H9 (cell line): ENCODE measurements around the gene POU5F1. TPM values are rescaled to one million over a fixed set of nuclear protein-coding genes. Genes with fewer than 3 reads are reported as not detected.

Experiments used
- DNase-seq: peaks from one replicate; pipeline ENCODE4 v3.0.0-alpha.2; 2017
- H2AFZ ChIP-seq: one replicate; pipeline ENCODE4 v1.6.1; 2013; ENCODE audit warnings: mild to moderate bottlenecking, low read length, control low read depth, moderate library complexity
- H2AK5ac ChIP-seq: 2 replicates; pipeline ENCODE4 v1.6.1; 2013; ENCODE audit warnings: low read length, control low read depth, mixed read lengths; ENCODE audit not compliant: insufficient read length
- H2BK120ac ChIP-seq: one replicate; pipeline ENCODE4 v1.6.1; 2013; ENCODE audit warnings: low read depth, mild to moderate bottlenecking, low read length, control low read depth, inconsistent platforms; ENCODE audit not compliant: poor library complexity, severe bottlenecking
- H2BK12ac ChIP-seq: 2 replicates; pipeline ENCODE4 v1.6.1; 2013; ENCODE audit warnings: low read length, control low read depth, mixed read lengths, low read depth; ENCODE audit not compliant: insufficient read length
- H2BK15ac ChIP-seq: 2 replicates; pipeline ENCODE4 v1.6.1; 2013; ENCODE audit warnings: low read depth, low read length, control low read depth
- H2BK20ac ChIP-seq: one replicate; pipeline ENCODE4 v1.6.1; 2013; ENCODE audit warnings: low read depth, mild to moderate bottlenecking, low read length, control low read depth, inconsistent platforms; ENCODE audit not compliant: poor library complexity, severe bottlenecking
- H2BK5ac ChIP-seq: 2 replicates; pipeline ENCODE4 v1.6.1; 2013; ENCODE audit warnings: low read length, control low read depth, mixed read lengths; ENCODE audit not compliant: insufficient read length
- H3K14ac ChIP-seq: 2 replicates; pipeline ENCODE4 v1.6.1; 2013; ENCODE audit warnings: low read length, control low read depth; ENCODE audit not compliant: insufficient read depth
- H3K18ac ChIP-seq: 2 replicates; pipeline ENCODE4 v1.6.1; 2013; ENCODE audit warnings: low read depth, mild to moderate bottlenecking, mixed read lengths, low read length, control low read depth; ENCODE audit not compliant: insufficient read length
- H3K23ac ChIP-seq: 2 replicates; pipeline ENCODE4 v1.6.1; 2013; ENCODE audit warnings: low read length, control low read depth, mixed read lengths, low read depth; ENCODE audit not compliant: insufficient read length
- H3K23me2 ChIP-seq: 2 replicates; pipeline ENCODE4 v1.6.1; 2013; ENCODE audit warnings: low read depth, mild to moderate bottlenecking, mixed read lengths, low read length, control low read depth; ENCODE audit not compliant: insufficient read length, poor library complexity, severe bottlenecking
- H3K27ac ChIP-seq: 2 replicates; pipeline ENCODE4 v1.5.1; 2013; ENCODE audit warnings: low read length, control low read depth, mixed read lengths, low read depth; ENCODE audit not compliant: insufficient read length
- H3K27me3 ChIP-seq: 2 replicates; pipeline ENCODE4 v1.6.1; 2013; ENCODE audit warnings: low read length, control low read depth, inconsistent platforms; ENCODE audit not compliant: insufficient read depth
- H3K4ac ChIP-seq: 2 replicates; pipeline ENCODE4 v1.6.1; 2013; ENCODE audit warnings: low read depth, mild to moderate bottlenecking, control low read depth, inconsistent platforms, low read length, moderate library complexity
- H3K4me1 ChIP-seq: 2 replicates; pipeline ENCODE4 v1.6.1; 2013; ENCODE audit warnings: low read length, control low read depth, inconsistent platforms; ENCODE audit not compliant: insufficient read depth
- H3K4me2 ChIP-seq: 2 replicates; pipeline ENCODE4 v1.6.1; 2013; ENCODE audit warnings: low read length, control low read depth, mixed read lengths; ENCODE audit not compliant: insufficient read length, insufficient read depth
- H3K56ac ChIP-seq: 2 replicates; pipeline ENCODE4 v1.6.1; 2013; ENCODE audit warnings: low read depth, mild to moderate bottlenecking, mixed read lengths, low read length, control low read depth; ENCODE audit not compliant: insufficient read length
- H3K79me1 ChIP-seq: 2 replicates; pipeline ENCODE4 v1.6.1; 2013; ENCODE audit warnings: low read depth, mild to moderate bottlenecking, moderate library complexity, low read length, control low read depth, inconsistent platforms; ENCODE audit not compliant: insufficient read depth, poor library complexity, severe bottlenecking
- H3K79me2 ChIP-seq: 2 replicates; pipeline ENCODE4 v1.6.1; 2013; ENCODE audit warnings: low read length, control low read depth, inconsistent platforms; ENCODE audit not compliant: insufficient read depth
- H3K9ac ChIP-seq: 2 replicates; pipeline ENCODE4 v1.6.1; 2013; ENCODE audit warnings: low read length, control low read depth, mixed read lengths; ENCODE audit not compliant: insufficient read length; ENCODE audit errors: extremely low read depth
- H3K9me3 ChIP-seq: one replicate; pipeline ENCODE4 v1.6.1; 2013; ENCODE audit warnings: low read depth, low read length, inconsistent platforms; ENCODE audit not compliant: control insufficient read depth
- H3T11ph ChIP-seq: one replicate; pipeline ENCODE4 v1.6.1; 2013; ENCODE audit warnings: mild to moderate bottlenecking, low read length, control low read depth, inconsistent platforms
- H4K20me1 ChIP-seq: one replicate; pipeline ENCODE4 v1.6.1; 2013; ENCODE audit not compliant: control insufficient read depth, insufficient read length, insufficient read depth
- H4K5ac ChIP-seq: 2 replicates; pipeline ENCODE4 v1.6.1; 2013; ENCODE audit warnings: low read depth, mild to moderate bottlenecking, mixed read lengths, low read length, control low read depth; ENCODE audit not compliant: insufficient read length
- H4K8ac ChIP-seq: replicated peaks from 2 replicates; pipeline ENCODE4 v1.6.1; 2013; ENCODE audit warnings: low read length, control low read depth, mixed read lengths, low read depth; ENCODE audit not compliant: insufficient read length
- H4K91ac ChIP-seq: 2 replicates; pipeline ENCODE4 v1.6.1; 2013; ENCODE audit warnings: low read depth, mild to moderate bottlenecking, moderate library complexity, mixed read lengths, low read length, control low read depth; ENCODE audit not compliant: insufficient read length
- H3K27ac Mint-ChIP-seq, 3 experiments: 2 replicates in 2 of 3; 3 replicates in 1 of 3; pipeline ENCODE4 v1.8.0; 2020 to 2021; ENCODE audit warnings: mixed read lengths in 3 of 3, mild to moderate bottlenecking in 1 of 3, moderate library complexity in 1 of 3
- H3K27me3 Mint-ChIP-seq: 2 replicates; pipeline ENCODE4 v1.8.0; 2021; ENCODE audit warnings: low read depth, mild to moderate bottlenecking, moderate library complexity, mixed read lengths
- H3K36me3 Mint-ChIP-seq, 3 experiments: 2 replicates in 2 of 3; 3 replicates in 1 of 3; pipeline ENCODE4 v1.8.0; 2020 to 2021; ENCODE audit warnings: low read depth in 3 of 3, mixed read lengths in 3 of 3; ENCODE audit not compliant: insufficient read depth in 1 of 3
- H3K4me1 Mint-ChIP-seq, 2 experiments: 2 replicates each; pipeline ENCODE4 v1.8.0; 2020; ENCODE audit warnings: mixed read lengths in 2 of 2
- H3K4me3 Mint-ChIP-seq, 2 experiments: 2 replicates in 1 of 2; 3 replicates in 1 of 2; pipeline ENCODE4 v1.8.0; 2020 to 2021; ENCODE audit warnings: mild to moderate bottlenecking in 2 of 2, mixed read lengths in 2 of 2, moderate library complexity in 1 of 2
- H3K9me3 Mint-ChIP-seq, 2 experiments: 2 replicates in 1 of 2; 3 replicates in 1 of 2; pipeline ENCODE4 v1.8.0; 2020; ENCODE audit warnings: mild to moderate bottlenecking in 2 of 2, mixed read lengths in 2 of 2, moderate library complexity in 1 of 2
- CTCF ChIP-seq: fragments of 200-600 bp; sonication (generic); conservative IDR thresholded peaks from 3 replicates; pipeline ENCODE4 v1.8.0; 2021; ENCODE audit warnings: antibody characterized with exemption, mild to moderate bottlenecking
- WGBS: extraction: QIAGEN DNeasy Blood & Tissue Kit; methylation state at CpG from one replicate; pipeline ENCODE4 v1.1.7; 2013; ENCODE audit warnings: missing lambda C conversion rate, low lambda C conversion rate, mixed read lengths; ENCODE audit not compliant: insufficient read length; ENCODE audit errors: extremely low coverage; 5-methylcytosine and 5-hydroxymethylcytosine counted together
- total RNA-seq: library from RNA; stranded (reverse); gene quantifications from 2 replicates; pipeline ENCODE4 v1.2.1, GENCODE V29; 2021

The POU5F1 gene
- total RNA-seq, 1 experiment from 2014 or later, result 2,134 TPM

GRCh38 chr6:31129130-31129529 lies 41.4 kb downstream of the POU5F1 start:
- H3K27me3 ChIP-seq, result no peaks in the 10 kb centered on the region
- WGBS, result no CpG with 5 or more reads among the region's 4 CpGs
- H2BK5ac ChIP-seq, result no peak overlapping the region
- H3K9me3 Mint-ChIP-seq, result no peaks in the 10 kb centered on the region; a peak in 1 of 5 replicates
- no peak overlapping the region for H3K4me2 ChIP-seq
- H3K23me2 ChIP-seq, result no peaks in the 10 kb centered on the region
- H2BK15ac ChIP-seq, result no peak overlapping the region
- no peak overlapping the region for H2BK120ac ChIP-seq
- H2BK12ac ChIP-seq, result no peak overlapping the region
- no peak overlapping the region for H2AFZ ChIP-seq
- no peak overlapping the region for H2BK20ac ChIP-seq
- TF ChIP-seq CTCF, result no peak
- H3T11ph ChIP-seq, result no peak overlapping the region
- no peaks in the 10 kb centered on the region for H3K79me2 ChIP-seq
- H3K14ac ChIP-seq, result no peak overlapping the region
- H3K27ac ChIP-seq, result no peak overlapping the region
- no peaks in the 10 kb centered on the region for H3K9me3 ChIP-seq
- no peaks in the 10 kb centered on the region for H3K79me1 ChIP-seq
- H3K4ac ChIP-seq, result no peak overlapping the region
- no peaks in the 10 kb centered on the region for H3K4me1 ChIP-seq
- no peak overlapping the region for H3K4me3 Mint-ChIP-seq
- H4K8ac ChIP-seq, result no peak overlapping the region
- H3K23ac ChIP-seq, result no peak overlapping the region
- H3K9ac ChIP-seq, result no peak overlapping the region
- peaks cover 38 to 44% of the 10 kb centered on the region in 2 experiments for H3K4me1 Mint-ChIP-seq
- no peak overlapping the region for H3K56ac ChIP-seq
- no peaks in the 10 kb centered on the region for H4K20me1 ChIP-seq
- H3K27ac Mint-ChIP-seq, result no peak overlapping the region; a peak in 1 of 7 replicates
- no peak for DNase-seq
- no peak overlapping the region for H3K18ac ChIP-seq
- no peak overlapping the region for H2AK5ac ChIP-seq
- H3K36me3 Mint-ChIP-seq, result no peaks in the 10 kb centered on the region
- H4K91ac ChIP-seq, result no peak overlapping the region
- no peak overlapping the region for H4K5ac ChIP-seq
- H3K27me3 Mint-ChIP-seq, result peaks cover 8% of the 10 kb centered on the region
